GM12892 (cell line): Measurements from ENCODE around the gene ARPP19.

Experiments used
- POLR2A ChIP-seq: IDR thresholded peaks from 2 replicates; pipeline ENCODE4 v1.6.1; 2011; ENCODE audit warnings: low read depth, low read length, control low read depth
- POLR2AphosphoS5 ChIP-seq: IDR thresholded peaks from 2 replicates; pipeline ENCODE4 v1.6.1; 2011; ENCODE audit warnings: low read depth, low read length, control low read depth
- TAF1 ChIP-seq: IDR thresholded peaks from 2 replicates; pipeline ENCODE4 v1.6.1; 2011; ENCODE audit warnings: low read depth, mild to moderate bottlenecking, control low read depth, low read length, borderline replicate concordance

GRCh38 chr15:52615302-52615701 lies 46.5 kb upstream of the ARPP19 start:
- TF ChIP-seq POLR2AphosphoS5 (no peak), POLR2A (no peak), TAF1 (no peak)
